Gastroesophageal sphincter (tissue), 4 donors: ENCODE data around the gene TECPR1. TPM values are rescaled to one million over a fixed set of nuclear protein-coding genes. Genes with fewer than 3 reads are reported as not detected.

ENCODE experiments used
- ATAC-seq: fragments of 150-250 bp; one replicate; pipeline ENCODE4 v1.9.1; 2016; ENCODE audit warnings: mild to moderate bottlenecking, moderate library complexity
- H3K27ac ChIP-seq, 4 donors: fragments of 200-600 bp; sonication (generic) in 3 of 4; 1 replicate in 3 of 4; 2 replicates in 1 of 4; pipeline ENCODE4 v1.5.1; 2016 to 2019
- H3K27me3 ChIP-seq: fragments of 200-600 bp; sonication (generic); one replicate; pipeline ENCODE4 v1.5.1; 2019
- H3K36me3 ChIP-seq, 2 donors: fragments of 200-600 bp; sonication (generic); one replicate each; pipeline ENCODE4 v1.5.1; 2019; ENCODE audit warnings: control low read depth in 1 of 2
- H3K4me1 ChIP-seq, 3 donors: fragments of 200-600 bp; sonication (generic); 1 replicate in 2 of 3; 2 replicates in 1 of 3; pipeline ENCODE4 v1.5.1; 2016 to 2019; ENCODE audit warnings: control low read depth in 2 of 3
- H3K4me3 ChIP-seq, 2 donors: fragments of 200-600 bp; sonication (generic); one replicate each; pipeline ENCODE4 v1.5.1; 2019; ENCODE audit warnings: mild to moderate bottlenecking in 1 of 2, moderate library complexity in 1 of 2
- H3K9me3 ChIP-seq, 3 donors: fragments of 200-600 bp; sonication (generic); one replicate each; pipeline ENCODE4 v1.5.1; 2017 to 2019; ENCODE audit warnings: control low read depth in 2 of 3
- EP300 ChIP-seq: sonication (generic); formaldehyde crosslinking; IDR thresholded peaks from one replicate; pipeline ENCODE4 v1.6.1; 2017; ENCODE audit warnings: antibody characterized with exemption, mild to moderate bottlenecking
- POLR2A ChIP-seq, 2 donors: fragments of 450-650 bp; IDR thresholded peaks; one replicate each; pipeline ENCODE4 v1.6.1; 2017; ENCODE audit warnings: antibody characterized with exemption in 2 of 2, mild to moderate bottlenecking in 2 of 2, moderate library complexity in 1 of 2
- POLR2AphosphoS5 ChIP-seq: sonication (generic); formaldehyde crosslinking; IDR thresholded peaks from one replicate; pipeline ENCODE4 v1.6.1; 2017; ENCODE audit warnings: antibody characterized with exemption
- WGBS, 2 donors: methylation state at CpG; one replicate each; pipeline ENCODE4 v1.1.5; 2018; ENCODE audit warnings: low coverage in 1 of 2; 5-methylcytosine and 5-hydroxymethylcytosine counted together
- total RNA-seq, 4 donors: library from RNA; depleted of rRNA; stranded (reverse); fragments of >200 nt; gene quantifications; one replicate each; pipeline ENCODE4 v1.1.0, GENCODE V29; 2016
- TF ChIP-seq, protein P1 (sequence below), 4 experiments: fragments of 200-600 bp in 2 of 4; fragments of 450-650 bp in 2 of 4; sonication (generic) in 1 of 4; IDR thresholded peaks; one replicate each; pipeline ENCODE4 v1.5.1; 2017 to 2019; ENCODE audit warnings: antibody characterized with exemption in 4 of 4, mild to moderate bottlenecking in 2 of 4, moderate library complexity in 2 of 4

Gene TECPR1
- total RNA-seq, 4 donors from 2014 or later, result 18.6 to 22.3 (median 20.4) TPM

DNA sequence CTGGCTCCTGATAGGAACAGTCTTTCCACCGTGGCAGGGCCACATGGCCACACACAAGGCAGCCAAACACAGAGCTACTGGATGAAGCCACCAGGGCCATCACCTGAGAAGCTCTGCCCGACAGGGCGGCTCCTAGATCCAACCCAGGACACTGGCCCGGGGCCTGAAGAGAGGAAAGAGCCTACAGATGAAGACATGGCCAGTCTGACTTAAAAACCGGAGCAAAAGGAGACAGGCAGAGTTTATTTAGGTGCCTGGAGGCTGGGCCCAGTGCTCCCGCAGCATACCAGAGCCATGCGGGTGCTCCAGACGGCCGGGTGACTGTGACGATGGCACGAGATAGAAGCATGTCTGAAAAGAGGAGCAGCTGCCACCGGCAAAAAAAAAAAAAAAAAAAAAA is 3.9 kb downstream of the TECPR1 start:
- TF ChIP-seq EP300 (no peak), POLR2A (IDR thresholded peaks at IDR 0.05) (no peak), POLR2AphosphoS5 (no peak)
- TF ChIP-seq, protein P1, sequence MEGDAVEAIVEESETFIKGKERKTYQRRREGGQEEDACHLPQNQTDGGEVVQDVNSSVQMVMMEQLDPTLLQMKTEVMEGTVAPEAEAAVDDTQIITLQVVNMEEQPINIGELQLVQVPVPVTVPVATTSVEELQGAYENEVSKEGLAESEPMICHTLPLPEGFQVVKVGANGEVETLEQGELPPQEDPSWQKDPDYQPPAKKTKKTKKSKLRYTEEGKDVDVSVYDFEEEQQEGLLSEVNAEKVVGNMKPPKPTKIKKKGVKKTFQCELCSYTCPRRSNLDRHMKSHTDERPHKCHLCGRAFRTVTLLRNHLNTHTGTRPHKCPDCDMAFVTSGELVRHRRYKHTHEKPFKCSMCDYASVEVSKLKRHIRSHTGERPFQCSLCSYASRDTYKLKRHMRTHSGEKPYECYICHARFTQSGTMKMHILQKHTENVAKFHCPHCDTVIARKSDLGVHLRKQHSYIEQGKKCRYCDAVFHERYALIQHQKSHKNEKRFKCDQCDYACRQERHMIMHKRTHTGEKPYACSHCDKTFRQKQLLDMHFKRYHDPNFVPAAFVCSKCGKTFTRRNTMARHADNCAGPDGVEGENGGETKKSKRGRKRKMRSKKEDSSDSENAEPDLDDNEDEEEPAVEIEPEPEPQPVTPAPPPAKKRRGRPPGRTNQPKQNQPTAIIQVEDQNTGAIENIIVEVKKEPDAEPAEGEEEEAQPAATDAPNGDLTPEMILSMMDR (IDR thresholded peaks at IDR 0.05), result no peak
- Histone ChIP-seq H3K4me3 (no peak overlapping the region), H3K27me3 (no peaks in the 10 kb centered on the region), H3K36me3 (peaks cover 0 to 29% of the 10 kb centered on the region in 2 donors), H3K9me3 (no peaks in the 10 kb centered on the region), H3K27ac (no peak overlapping the region), H3K4me1 (peaks cover 0 to 51% (median 14%) of the 10 kb centered on the region in 3 donors)
- no peak for ATAC-seq
- 90% methylated on average over 2 of the region's 12 CpGs; no CpG with 5 or more reads in 1 of the 2 donors for WGBS, 2 donors

DNA sequence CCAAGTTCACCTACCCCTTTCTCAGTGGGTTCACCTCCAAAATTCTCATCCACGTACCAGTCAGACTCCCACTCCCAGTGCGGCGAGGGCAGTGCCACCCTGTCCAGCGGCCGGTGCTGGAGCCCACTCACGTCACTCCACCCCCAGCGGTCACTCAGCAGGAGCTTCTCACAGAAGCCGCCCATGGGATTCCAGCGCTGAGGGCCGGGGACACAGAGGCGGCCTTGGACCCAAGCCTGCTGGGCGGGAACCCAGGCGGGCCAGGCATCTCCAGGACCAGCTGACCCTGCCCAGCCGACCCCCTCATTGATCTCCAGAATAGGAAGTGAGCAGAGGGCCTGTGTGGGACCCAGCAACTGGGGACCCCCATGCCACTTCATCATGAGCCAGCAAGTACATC is 7.2 kb downstream of the TECPR1 start:
- Histone ChIP-seq H3K4me1 (peaks cover 0 to 24% (median 0%) of the 10 kb centered on the region in 3 donors), H3K27ac (peak overlapping the region in 1 of 4 donors; percentile 37), H3K4me3 (no peak overlapping the region), H3K27me3 (no peaks in the 10 kb centered on the region), H3K9me3 (no peaks in the 10 kb centered on the region), H3K36me3 (peaks cover 0 to 55% of the 10 kb centered on the region in 2 donors)
- TF ChIP-seq, protein P1 (IDR thresholded peaks at IDR 0.05), result no peak
- TF ChIP-seq POLR2AphosphoS5 (no peak), EP300 (no peak), POLR2A (IDR thresholded peaks at IDR 0.05) (no peak)
- no CpG with 5 or more reads among the region's 14 CpGs for WGBS, 2 donors
- no peak for ATAC-seq

DNA sequence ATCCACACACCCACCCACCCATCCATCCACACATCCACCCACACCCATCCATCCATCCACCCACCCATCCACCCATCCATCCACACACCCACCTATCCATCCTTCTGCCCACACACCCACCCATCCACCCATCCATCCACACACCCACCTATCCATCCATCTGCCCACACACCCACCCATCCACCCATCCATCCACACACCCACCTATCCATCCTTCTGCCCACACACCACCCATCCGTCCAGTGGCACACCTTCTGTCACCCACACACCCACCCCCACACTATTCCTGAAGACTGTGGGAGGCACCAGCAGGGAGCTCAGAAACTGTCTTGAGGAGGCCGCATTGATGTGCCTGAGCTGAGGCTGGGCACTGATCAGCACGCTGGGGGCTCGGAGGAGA is 9.1 kb downstream of the TECPR1 start:
- H3K9me3 ChIP-seq, result no peaks in the 10 kb centered on the region
- 100% methylated on average over 1 of the region's 4 CpGs; no CpG with 5 or more reads in 1 of the 2 donors for WGBS, 2 donors
- TF ChIP-seq, protein P1 (IDR thresholded peaks at IDR 0.05), result no peak
- no peak for TF ChIP-seq POLR2A (IDR thresholded peaks at IDR 0.05)
- no peak for TF ChIP-seq EP300
- no peak for TF ChIP-seq POLR2AphosphoS5
- peaks cover 0 to 7% (median 0%) of the 10 kb centered on the region in 3 donors for H3K4me1 ChIP-seq
- ATAC-seq, result no peak
- peaks cover 0 to 75% of the 10 kb centered on the region in 2 donors for H3K36me3 ChIP-seq
- no peak overlapping the region for H3K4me3 ChIP-seq
- no peak overlapping the region for H3K27ac ChIP-seq
- H3K27me3 ChIP-seq, result no peaks in the 10 kb centered on the region

DNA sequence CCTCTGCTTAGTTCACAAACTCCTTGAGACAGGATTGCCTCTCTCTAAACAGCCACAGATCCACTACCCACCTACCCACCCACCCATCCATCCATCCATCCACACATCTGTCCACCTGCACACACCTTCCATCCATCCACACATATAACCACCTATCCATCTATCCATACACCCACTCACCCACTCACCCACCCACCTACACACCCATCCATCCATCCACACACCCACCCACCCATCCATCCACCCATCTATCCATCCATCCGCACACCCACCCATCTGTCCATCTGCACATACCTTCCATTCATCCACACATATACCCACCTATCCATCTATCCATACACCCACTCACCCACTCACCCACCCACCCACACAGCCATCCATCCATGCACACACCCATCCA is 9.7 kb downstream of the TECPR1 start:
- WGBS, 2 donors, result 92 to 94% methylated on average over 1 of the region's 1 CpG

More for the DNA sequence above, 9.7 kb downstream of the TECPR1 start:
- H3K9me3 ChIP-seq, result no peaks in the 10 kb centered on the region
- no peak overlapping the region for H3K4me3 ChIP-seq
- H3K36me3 ChIP-seq, result peaks cover 0 to 80% of the 10 kb centered on the region in 2 donors
- peaks cover 0 to 4% (median 0%) of the 10 kb centered on the region in 3 donors for H3K4me1 ChIP-seq
- H3K27me3 ChIP-seq, result no peaks in the 10 kb centered on the region
- no peak for TF ChIP-seq POLR2A (IDR thresholded peaks at IDR 0.05)
- TF ChIP-seq POLR2AphosphoS5, result no peak
- TF ChIP-seq, protein P1 (IDR thresholded peaks at IDR 0.05), result no peak
- no peak for TF ChIP-seq EP300
- ATAC-seq, result no peak
- no peak overlapping the region for H3K27ac ChIP-seq
